CD14-positive monocyte (primary cell): ENCODE results near the gene KCNQ1OT1. TPM values are rescaled to one million over a fixed set of nuclear protein-coding genes. Genes with fewer than 3 reads are reported as not detected.

Experiments used
- DNase-seq, 3 donors: peaks; one replicate each; pipeline ENCODE4 v3.0.0-alpha.2; 2011 to 2022
- H2AFZ ChIP-seq: 2 replicates; pipeline ENCODE4 v1.6.0; 2012; ENCODE audit warnings: mild to moderate bottlenecking, low read depth, low read length, inconsistent platforms; ENCODE audit not compliant: insufficient read depth, poor library complexity, severe bottlenecking
- H3K27ac ChIP-seq, 2 donors: 1 replicate in 1 of 2; 2 replicates in 1 of 2; pipeline ENCODE4 v1.5.1; 2012 to 2013; ENCODE audit warnings: low read length in 2 of 2, control low read depth in 1 of 2, inconsistent platforms in 1 of 2, low read depth in 1 of 2, mild to moderate bottlenecking in 1 of 2
- H3K27me3 ChIP-seq, 2 donors: one replicate each; pipeline versions ENCODE4 v1.6.0 to v1.6.1; 2011 to 2013; ENCODE audit warnings: low read length in 2 of 2; ENCODE audit not compliant: control insufficient read depth in 2 of 2, insufficient read depth in 2 of 2
- H3K36me3 ChIP-seq, 2 donors: replicated peaks in 1 of 2; 1 replicate in 1 of 2; 2 replicates in 1 of 2; pipeline versions ENCODE4 v1.5.1 to v1.6.1; 2012 to 2013; ENCODE audit warnings: low read length in 2 of 2, control low read depth in 1 of 2, inconsistent platforms in 1 of 2, mild to moderate bottlenecking in 1 of 2; ENCODE audit not compliant: insufficient read depth in 2 of 2, control insufficient read depth in 1 of 2
- H3K4me1 ChIP-seq, 2 donors: 1 replicate in 1 of 2; 2 replicates in 1 of 2; pipeline versions ENCODE4 v1.5.1 to v1.6.1; 2012 to 2013; ENCODE audit warnings: low read length in 2 of 2, control low read depth in 1 of 2, inconsistent platforms in 1 of 2, mild to moderate bottlenecking in 1 of 2, moderate library complexity in 1 of 2; ENCODE audit not compliant: insufficient read depth in 2 of 2, control insufficient read depth in 1 of 2
- H3K4me2 ChIP-seq: replicated peaks from 2 replicates; pipeline ENCODE3; 2012; ENCODE audit warnings: low read length, moderate library complexity, mild to moderate bottlenecking; ENCODE audit not compliant: poor library complexity, severe bottlenecking; ENCODE audit errors: extremely low read depth
- H3K4me3 ChIP-seq, 3 experiments: fragments of 200-600 bp in 1 of 3; sonication (generic) in 1 of 3; replicated peaks in 1 of 3; 1 replicate in 2 of 3; 2 replicates in 1 of 3; pipeline ENCODE4 v1.5.1; 2011 to 2013; ENCODE audit warnings: low read length in 3 of 3, mild to moderate bottlenecking in 3 of 3, control low read depth in 2 of 3, low read depth in 2 of 3, inconsistent platforms in 1 of 3, moderate library complexity in 1 of 3
- H3K79me2 ChIP-seq: 2 replicates; pipeline ENCODE4 v1.6.0; 2012; ENCODE audit warnings: mild to moderate bottlenecking, control low read depth, inconsistent platforms, low read length, moderate library complexity; ENCODE audit not compliant: insufficient read depth
- H3K9ac ChIP-seq: 2 replicates; pipeline ENCODE4 v1.6.0; 2017; ENCODE audit warnings: low read length, mild to moderate bottlenecking; ENCODE audit not compliant: insufficient read depth, poor library complexity, severe bottlenecking
- H3K9me3 ChIP-seq, 2 donors: replicated peaks in 1 of 2; 1 replicate in 1 of 2; 2 replicates in 1 of 2; pipeline versions ENCODE4 v1.5.1 to v1.6.1; 2012 to 2013; ENCODE audit warnings: low read length in 2 of 2, control low read depth in 1 of 2; ENCODE audit not compliant: control insufficient read depth in 1 of 2, insufficient read depth in 1 of 2
- H4K20me1 ChIP-seq: 2 replicates; pipeline ENCODE4 v1.6.0; 2012; ENCODE audit warnings: mild to moderate bottlenecking, low read length, control low read depth, moderate library complexity; ENCODE audit not compliant: insufficient read depth
- H3K27ac Mint-ChIP-seq, 7 donors: one replicate each; pipeline ENCODE4 v1.8.0; 2020; ENCODE audit warnings: mild to moderate bottlenecking in 7 of 7, mixed read lengths in 7 of 7, moderate library complexity in 6 of 7, inconsistent platforms in 2 of 7
- H3K27me3 Mint-ChIP-seq, 3 donors: one replicate each; pipeline ENCODE4 v1.8.0; 2021 to 2022; ENCODE audit warnings: low read depth in 3 of 3, mild to moderate bottlenecking in 3 of 3, mixed read lengths in 3 of 3, moderate library complexity in 3 of 3, inconsistent platforms in 1 of 3
- H3K36me3 Mint-ChIP-seq, 2 donors: one replicate each; pipeline ENCODE4 v1.8.0; 2020; ENCODE audit warnings: mixed read lengths in 2 of 2, inconsistent platforms in 1 of 2, mild to moderate bottlenecking in 1 of 2
- H3K4me1 Mint-ChIP-seq: one replicate; pipeline ENCODE4 v1.8.0; 2020; ENCODE audit warnings: mild to moderate bottlenecking, mixed read lengths
- H3K4me3 Mint-ChIP-seq, 2 donors: one replicate each; pipeline ENCODE4 v1.8.0; 2020; ENCODE audit warnings: mild to moderate bottlenecking in 2 of 2, mixed read lengths in 2 of 2, moderate library complexity in 1 of 2
- H3K9me3 Mint-ChIP-seq, 7 donors: one replicate each; pipeline ENCODE4 v1.8.0; 2020 to 2022; ENCODE audit warnings: mixed read lengths in 7 of 7, mild to moderate bottlenecking in 6 of 7, moderate library complexity in 6 of 7, inconsistent platforms in 2 of 7
- WGBS: methylation state at CpG from one replicate; pipeline ENCODE4 v1.1.5; 2013; ENCODE audit warnings: missing lambda C conversion rate; ENCODE audit not compliant: insufficient coverage; 5-methylcytosine and 5-hydroxymethylcytosine counted together
- intact Hi-C, 2 donors: fragments of 100-400 bp; cut with micrococcal nuclease; formaldehyde crosslinking; loops; one replicate each; pipeline versions ENCODE4 v1.15.0 to v1.15.1; 2023
- polyA plus RNA-seq, 3 donors: library from polyadenylated mRNA; depleted of rRNA in 1 of 3; unstranded in 2 of 3; stranded (reverse) in 1 of 3; fragments of 300-500 nt in 2 of 3; fragments of >200 nt in 1 of 3; fragmentation: Illumina TruSeq in 2 of 3; gene quantifications; 1 replicate in 2 of 3; 2 replicates in 1 of 3; pipeline ENCODE4 v1.2.3, GENCODE V29; 2012 to 2021
- TF ChIP-seq, protein P1 (sequence below): fragments of 200-600 bp; IDR thresholded peaks from one replicate; pipeline ENCODE4 v1.8.0; 2022; ENCODE audit warnings: antibody characterized with exemption, mild to moderate bottlenecking

KCNQ1OT1 gene
- polyA plus RNA-seq, 3 donors = 0.01 to 0.04 (median 0.03) TPM

DNA sequence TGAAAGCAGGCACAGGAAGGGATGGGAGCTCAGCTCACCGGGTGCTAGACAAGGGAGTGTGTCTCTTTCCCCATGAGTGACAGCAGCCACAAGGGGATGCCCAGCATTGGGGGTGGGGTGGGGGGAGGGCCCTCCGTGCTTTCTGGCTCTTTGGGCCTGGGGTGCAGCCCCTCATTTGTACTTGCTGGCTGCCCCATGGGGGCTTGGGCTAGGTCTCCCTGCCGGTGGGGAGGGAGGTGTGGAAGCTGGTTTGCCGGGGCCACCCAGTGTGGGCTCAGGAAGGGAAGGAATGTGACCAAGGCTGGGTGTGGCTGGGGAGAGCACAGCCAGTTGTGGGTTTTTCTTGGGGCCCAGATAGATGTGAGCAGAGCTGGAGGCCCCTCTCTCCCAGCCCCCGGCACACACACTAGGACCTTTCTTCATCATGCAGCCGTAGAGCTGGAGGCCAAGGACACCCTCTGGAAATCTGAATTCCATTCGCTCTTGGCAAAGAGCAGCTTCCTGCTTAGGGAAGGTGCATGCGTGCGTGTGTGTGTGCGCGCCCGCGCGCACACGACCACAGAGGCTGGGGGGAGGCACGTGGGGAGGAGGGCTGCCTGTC is 25.8 kb downstream of the KCNQ1OT1 start:
- Histone ChIP-seq H3K79me2 (no peaks in the 10 kb centered on the region), H3K27ac (no peak overlapping the region), H3K4me1 (peaks cover 18 to 20% of the 10 kb centered on the region in 2 donors), H3K9me3 (no peaks in the 10 kb centered on the region), H4K20me1 (peaks cover 81% of the 10 kb centered on the region), H3K36me3 (peaks cover 10 to 31% of the 10 kb centered on the region in 2 donors), H3K9ac (no peak overlapping the region), H3K4me2 (no peak overlapping the region), H3K4me3 (no peak overlapping the region), H3K27me3 (no peaks in the 10 kb centered on the region), H2AFZ (no peak overlapping the region)
- intact Hi-C loops = loop anchor here in 1 of 2 donors (5.0 kb wide), 1 partner anchor 403 kb away; no protein-coding TSS in a partner anchor
- TF ChIP-seq, protein P1, sequence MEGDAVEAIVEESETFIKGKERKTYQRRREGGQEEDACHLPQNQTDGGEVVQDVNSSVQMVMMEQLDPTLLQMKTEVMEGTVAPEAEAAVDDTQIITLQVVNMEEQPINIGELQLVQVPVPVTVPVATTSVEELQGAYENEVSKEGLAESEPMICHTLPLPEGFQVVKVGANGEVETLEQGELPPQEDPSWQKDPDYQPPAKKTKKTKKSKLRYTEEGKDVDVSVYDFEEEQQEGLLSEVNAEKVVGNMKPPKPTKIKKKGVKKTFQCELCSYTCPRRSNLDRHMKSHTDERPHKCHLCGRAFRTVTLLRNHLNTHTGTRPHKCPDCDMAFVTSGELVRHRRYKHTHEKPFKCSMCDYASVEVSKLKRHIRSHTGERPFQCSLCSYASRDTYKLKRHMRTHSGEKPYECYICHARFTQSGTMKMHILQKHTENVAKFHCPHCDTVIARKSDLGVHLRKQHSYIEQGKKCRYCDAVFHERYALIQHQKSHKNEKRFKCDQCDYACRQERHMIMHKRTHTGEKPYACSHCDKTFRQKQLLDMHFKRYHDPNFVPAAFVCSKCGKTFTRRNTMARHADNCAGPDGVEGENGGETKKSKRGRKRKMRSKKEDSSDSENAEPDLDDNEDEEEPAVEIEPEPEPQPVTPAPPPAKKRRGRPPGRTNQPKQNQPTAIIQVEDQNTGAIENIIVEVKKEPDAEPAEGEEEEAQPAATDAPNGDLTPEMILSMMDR = no peak
- peaks cover 34 to 67% of the 10 kb centered on the region in 2 donors for H3K36me3 Mint-ChIP-seq
- no peaks in the 10 kb centered on the region for H3K9me3 Mint-ChIP-seq
- H3K27me3 Mint-ChIP-seq = peaks cover 0 to 3% (median 2%) of the 10 kb centered on the region in 3 donors
- peaks cover 23% of the 10 kb centered on the region for H3K4me1 Mint-ChIP-seq
- H3K4me3 Mint-ChIP-seq = no peak overlapping the region
- no peak for DNase-seq
- no peak overlapping the region for H3K27ac Mint-ChIP-seq
- 90% methylated on average over 9 of the region's 16 CpGs for WGBS

DNA sequence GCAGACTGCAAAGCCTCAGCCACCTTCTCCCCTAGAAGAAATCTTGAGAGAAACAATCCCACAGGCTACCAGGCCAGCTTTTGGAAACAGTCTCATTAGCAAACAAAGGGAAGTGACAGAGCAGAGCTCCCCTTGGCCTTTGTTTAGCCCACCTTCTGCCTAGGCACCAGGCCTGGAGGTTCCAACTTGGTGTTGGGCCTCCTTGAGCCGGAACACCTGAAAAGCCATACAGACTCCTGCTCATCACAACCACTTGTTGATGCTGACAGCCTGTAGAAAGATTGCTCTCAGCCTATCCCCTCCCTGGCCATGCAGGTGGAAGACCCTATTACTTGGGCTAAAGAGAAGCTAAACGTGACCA is 26.6 kb downstream of the KCNQ1OT1 start:
- Mint-ChIP-seq H3K9me3 (no peaks in the 10 kb centered on the region), H3K27ac (no peak overlapping the region), H3K27me3 (peaks cover 0 to 3% (median 0%) of the 10 kb centered on the region in 3 donors), H3K4me1 (peaks cover 23% of the 10 kb centered on the region), H3K36me3 (peaks cover 41 to 68% of the 10 kb centered on the region in 2 donors), H3K4me3 (no peak overlapping the region)
- Histone ChIP-seq H3K27ac (no peak overlapping the region), H3K4me2 (no peak overlapping the region), H3K79me2 (no peaks in the 10 kb centered on the region), H2AFZ (no peak overlapping the region), H3K36me3 (peaks cover 10 to 36% of the 10 kb centered on the region in 2 donors), H4K20me1 (peaks cover 86% of the 10 kb centered on the region), H3K27me3 (no peaks in the 10 kb centered on the region), H3K9ac (no peak overlapping the region), H3K4me1 (peaks cover 18 to 20% of the 10 kb centered on the region in 2 donors), H3K4me3 (no peak overlapping the region), H3K9me3 (no peaks in the 10 kb centered on the region)
- intact Hi-C loops = loop anchor here in 1 of 2 donors (5.0 kb wide), 1 partner anchor 404 kb away; no protein-coding TSS in a partner anchor
- WGBS = 100% methylated on average over 1 of the region's 2 CpGs
- DNase-seq = no peak
- TF ChIP-seq, protein P1 = no peak
